Endothelial cell of umbilical vein (primary cell): ENCODE data around the gene GALNT10. TPM values are rescaled to one million over a fixed set of nuclear protein-coding genes. Genes with fewer than 3 reads are reported as not detected.

Experiments used
- BruUV-seq: library from RNA; stranded (reverse); fragments of 400-500 nt; replicated peaks from 2 replicates; lab custom pipeline; 2021; lab: Mats Ljungman, UMichigan
- CTCF ChIA-PET: fragments of 300-600, 350-600 bp; sonication (Branson Sonifier 250); formaldehyde crosslinking; loops from one replicate; lab custom pipeline; 2021; ENCODE audit warnings: antibody characterized with exemption, inconsistent platforms; lab: Charles Lee
- POLR2A ChIA-PET: fragments of 300-600, 350-600 bp; sonication (Branson Sonifier 250); formaldehyde crosslinking; loops from one replicate; lab custom pipeline; 2021; ENCODE audit warnings: antibody characterized with exemption, inconsistent platforms; lab: Charles Lee
- DNase-seq: peaks from one replicate; pipeline ENCODE4 v3.0.0-alpha.2; 2011; ENCODE audit warnings: low read depth, low spot score
- FAIRE-seq: peaks from 2 replicates; lab custom pipeline; 2011; peaks lifted over from hg19 to GRCh38; lab: Jason Lieb, UNC
- H2AFZ ChIP-seq: 2 replicates; pipeline ENCODE4 v1.6.0; 2012; ENCODE audit warnings: low read depth, low read length, control low read depth, inconsistent platforms
- H3K27ac ChIP-seq: 2 replicates; pipeline ENCODE4 v1.5.1; 2011; ENCODE audit warnings: low read depth, mild to moderate bottlenecking, control low read depth, low read length, moderate library complexity; ENCODE audit not compliant: insufficient read depth
- H3K27me3 ChIP-seq, 2 experiments: 2 replicates each; pipeline versions ENCODE4 v1.6.0 to v1.6.1; 2011; ENCODE audit warnings: low read length in 2 of 2, mixed read lengths in 1 of 2; ENCODE audit not compliant: control insufficient read depth in 2 of 2, insufficient read depth in 2 of 2
- H3K36me3 ChIP-seq, 2 experiments: 2 replicates in 1 of 2; 3 replicates in 1 of 2; pipeline ENCODE4 v1.5.1; 2011; ENCODE audit warnings: low read length in 2 of 2, mild to moderate bottlenecking in 1 of 2, moderate library complexity in 1 of 2; ENCODE audit not compliant: control insufficient read depth in 2 of 2, insufficient read depth in 2 of 2; ENCODE audit errors: extremely low read depth in 1 of 2
- H3K4me1 ChIP-seq: 3 replicates; pipeline ENCODE4 v1.5.1; 2011; ENCODE audit warnings: mild to moderate bottlenecking, low read length; ENCODE audit not compliant: control insufficient read depth, insufficient read depth; ENCODE audit errors: extremely low read depth
- H3K4me2 ChIP-seq: 2 replicates; pipeline ENCODE4 v1.6.1; 2011; ENCODE audit warnings: low read length, control low read depth, mixed read lengths; ENCODE audit not compliant: insufficient read depth
- H3K4me3 ChIP-seq, 3 experiments: fragments of 200-600 bp in 1 of 3; sonication (generic), shearing (Covaris generic) in 1 of 3; replicated peaks in 1 of 3; 2 replicates each; pipeline ENCODE4 v1.5.1; 2011 to 2016; ENCODE audit warnings: control low read depth in 3 of 3, low read length in 3 of 3, mild to moderate bottlenecking in 2 of 3, inconsistent platforms in 1 of 3, low read depth in 1 of 3, moderate library complexity in 1 of 3; ENCODE audit not compliant: insufficient read depth in 1 of 3
- H3K79me2 ChIP-seq: 2 replicates; pipeline ENCODE4 v1.6.0; 2012; ENCODE audit warnings: low read length, inconsistent platforms; ENCODE audit not compliant: control insufficient read depth, insufficient read depth
- H3K9ac ChIP-seq: replicated peaks from 2 replicates; pipeline ENCODE3; 2011; ENCODE audit warnings: low read length, control low read depth; ENCODE audit not compliant: insufficient read depth; ENCODE audit errors: extremely low read depth
- H3K9me1 ChIP-seq: replicated peaks from 3 replicates; pipeline ENCODE4 v1.6.0; 2011; ENCODE audit warnings: mild to moderate bottlenecking, low read length; ENCODE audit not compliant: control insufficient read depth, insufficient read depth; ENCODE audit errors: extremely low read depth
- H3K9me3 ChIP-seq: replicated peaks from 2 replicates; pipeline ENCODE4 v1.5.1; 2012; ENCODE audit warnings: low read length, inconsistent platforms; ENCODE audit not compliant: control insufficient read depth, insufficient read depth
- H4K20me1 ChIP-seq: replicated peaks from 2 replicates; pipeline ENCODE3; 2011; ENCODE audit warnings: mild to moderate bottlenecking, low read length; ENCODE audit not compliant: control insufficient read depth, insufficient read depth; ENCODE audit errors: extremely low read depth
- CTCF ChIP-seq, 2 donors: IDR thresholded peaks; 1 replicate in 1 of 2; 2 replicates in 1 of 2; pipeline ENCODE4 v1.5.1; 2011; ENCODE audit warnings: low read length in 2 of 2, mild to moderate bottlenecking in 2 of 2, moderate library complexity in 2 of 2, control low read depth in 1 of 2, inconsistent platforms in 1 of 2, low read depth in 1 of 2; ENCODE audit not compliant: insufficient read depth in 1 of 2; ENCODE audit errors: extremely low read depth in 1 of 2
- EZH2 ChIP-seq: IDR thresholded peaks from 2 replicates; pipeline ENCODE4 v1.6.1; 2012; ENCODE audit warnings: borderline replicate concordance, low read depth, mild to moderate bottlenecking, moderate library complexity, low read length, inconsistent platforms; ENCODE audit not compliant: severe bottlenecking
- FOS ChIP-seq: IDR thresholded peaks from 2 replicates; pipeline ENCODE4 v1.6.1; 2011; ENCODE audit warnings: mild to moderate bottlenecking, low read length, moderate library complexity, borderline replicate concordance; ENCODE audit not compliant: insufficient read depth
- GATA2 ChIP-seq: IDR thresholded peaks from 2 replicates; pipeline ENCODE4 v1.7.0; 2011; ENCODE audit warnings: low read depth, mild to moderate bottlenecking, moderate library complexity, mixed read lengths, low read length; ENCODE audit not compliant: insufficient read length, insufficient read depth
- JUN ChIP-seq: IDR thresholded peaks from 2 replicates; pipeline ENCODE4 v1.6.1; 2011; ENCODE audit warnings: borderline replicate concordance, low read depth; ENCODE audit not compliant: insufficient read length, insufficient read depth
- MAX ChIP-seq: IDR thresholded peaks from 2 replicates; pipeline ENCODE4 v1.6.1; 2011; ENCODE audit not compliant: insufficient read depth, insufficient read length
- MYC ChIP-seq: IDR thresholded peaks from one replicate; pipeline ENCODE4 v1.6.1; 2011; ENCODE audit warnings: mild to moderate bottlenecking, low read depth, low read length
- POLR2A ChIP-seq: IDR thresholded peaks from 2 replicates; pipeline ENCODE4 v1.6.1; 2012; ENCODE audit warnings: low read depth, mild to moderate bottlenecking, control low read depth, low read length
- POLR2AphosphoS5 ChIP-seq: IDR thresholded peaks from 2 replicates; pipeline ENCODE4 v1.6.1; 2012; ENCODE audit warnings: low read depth, mild to moderate bottlenecking, control low read depth, low read length, moderate library complexity; ENCODE audit not compliant: insufficient read depth
- dilution Hi-C: fragments of 300-500 bp; cut with MboI; formaldehyde crosslinking; loops from one replicate; pipeline ENCODE4 v1.15.0; 2019; ENCODE audit warnings: low sequenced_read_pairs; ENCODE audit not compliant: extremely low pct_ligation_motif_present
- intact Hi-C: fragments of 100-400 bp; cut with micrococcal nuclease; formaldehyde crosslinking; loops from one replicate; pipeline ENCODE4 v1.10.0; 2022
- polyA plus RNA-seq, 4 experiments: library from polyadenylated mRNA; depleted of rRNA in 3 of 4; stranded (reverse) in 3 of 4; unstranded in 1 of 4; fragments of >200 nt; gene quantifications; 2 replicates each; pipeline versions ENCODE4 v1.2.1 to v1.2.3, GENCODE V29; 2011 to 2012; ENCODE audit warnings: missing spikeins in 1 of 4
- total RNA-seq: library from RNA; stranded (reverse); gene quantifications from 2 replicates; pipeline ENCODE4 v1.2.3, GENCODE V29; 2021

Gene GALNT10
- total and polyA plus RNA-seq, 2 donors (not counting 3 experiments of a cell fraction or from before 2014, with no cell fraction given): 70.2 to 77.6 TPM

GRCh38 chr5:154301726-154302125 is 111.2 kb downstream of the GALNT10 start:
- Histone ChIP-seq H4K20me1 (no peaks in the 10 kb centered on the region), H3K27ac (no peak overlapping the region), H3K9me3 (no peaks in the 10 kb centered on the region), H3K36me3 (peaks cover 13% of the 10 kb centered on the region in 2 experiments), H3K4me2 (no peak overlapping the region), H3K4me1 (no peaks in the 10 kb centered on the region), H3K9ac (no peak overlapping the region), H3K79me2 (no peaks in the 10 kb centered on the region), H2AFZ (no peak overlapping the region), H3K4me3 (no peak overlapping the region), H3K9me1 (no peaks in the 10 kb centered on the region), H3K27me3 (no peaks in the 10 kb centered on the region)
- DNase-seq: no peak
- POLR2A ChIA-PET: no interaction called here
- FAIRE-seq: no peak
- CTCF ChIA-PET: interaction anchor here (0.8 to 1.7 kb wide), 4 partner anchors 10 to 103 kb away, joined by 3 to 7 read pairs (median 4); no protein-coding TSS in a partner anchor
- intact Hi-C loops (no loop called here), dilution Hi-C loops (no loop called here)
- BruUV-seq: no TSS peak
- TF ChIP-seq EZH2: no peak
- no peak for TF ChIP-seq CTCF (IDR thresholded peaks at IDR 0.05; ENCODE audit: extremely low read depth in 1 of 2, insufficient read depth in 1 of 2, low read depth in 1 of 2, low read length in 2 of 2)
- no peak for TF ChIP-seq FOS

GRCh38 chr5:154302161-154302560 is 111.6 kb downstream of the GALNT10 start:
- H3K9me1 ChIP-seq: no peaks in the 10 kb centered on the region
- H3K9ac ChIP-seq: no peak overlapping the region
- dilution Hi-C loops (no loop called here), intact Hi-C loops (no loop called here)
- peaks cover 10 to 13% of the 10 kb centered on the region in 2 experiments for H3K36me3 ChIP-seq
- no peaks in the 10 kb centered on the region for H4K20me1 ChIP-seq
- TF ChIP-seq CTCF (IDR thresholded peaks at IDR 0.05; ENCODE audit: extremely low read depth in 1 of 2, insufficient read depth in 1 of 2, low read depth in 1 of 2, low read length in 2 of 2) (no peak), JUN (no peak), MAX (no peak), POLR2AphosphoS5 (no peak), FOS (no peak), GATA2 (no peak), MYC (no peak), POLR2A (no peak), EZH2 (no peak)
- H3K4me3 ChIP-seq: no peak overlapping the region
- H3K79me2 ChIP-seq: no peaks in the 10 kb centered on the region
- H3K4me2 ChIP-seq: no peak overlapping the region
- FAIRE-seq (no peak), DNase-seq (no peak)
- no peak overlapping the region for H2AFZ ChIP-seq
- H3K4me1 ChIP-seq: no peaks in the 10 kb centered on the region
- H3K27me3 ChIP-seq: no peaks in the 10 kb centered on the region
- BruUV-seq: no TSS peak
- POLR2A ChIA-PET: no interaction called here
- CTCF ChIA-PET: interaction anchor here (0.8 to 1.7 kb wide), 4 partner anchors 9 to 103 kb away, joined by 3 to 7 read pairs (median 4); no protein-coding TSS in a partner anchor
- H3K27ac ChIP-seq: no peak overlapping the region
- H3K9me3 ChIP-seq: no peaks in the 10 kb centered on the region
